ENCODE data around the gene FKBP15.

The FKBP15 gene

GRCh38 chr9:113221800-113222481 lies 864 bp upstream of the FKBP15 start:
- Histone ChIP-seq H3K9me3 (ENCODE audit: low read depth, low read length) (no peaks in the 10 kb centered on the region), H3K36me3 (ENCODE audit: insufficient read depth, low read length) (peaks cover 8% of the 10 kb centered on the region; the same call in 1 of the 2 replicates), H3K27ac (no peak overlapping the region), H3K4me3 (peak overlapping the region; percentile 84), H3K9ac (ENCODE audit: insufficient read length) (peak overlapping the region; percentile 79)
- DNase-seq (ENCODE audit: low read depth, low spot score) = no peak
- no peak for TF ChIP-seq POLR2AphosphoS5 (IDR thresholded peaks at IDR 0.05; ENCODE audit: borderline replicate concordance, low read depth, low read length)
- no peak for TF ChIP-seq EZH2 (IDR thresholded peaks at IDR 0.05)
- TF ChIP-seq FOXP2 (optimal IDR thresholded peaks at IDR 0.05; ENCODE audit: control extremely low read depth, extremely low read length, insufficient read depth) = no peak

DNA sequence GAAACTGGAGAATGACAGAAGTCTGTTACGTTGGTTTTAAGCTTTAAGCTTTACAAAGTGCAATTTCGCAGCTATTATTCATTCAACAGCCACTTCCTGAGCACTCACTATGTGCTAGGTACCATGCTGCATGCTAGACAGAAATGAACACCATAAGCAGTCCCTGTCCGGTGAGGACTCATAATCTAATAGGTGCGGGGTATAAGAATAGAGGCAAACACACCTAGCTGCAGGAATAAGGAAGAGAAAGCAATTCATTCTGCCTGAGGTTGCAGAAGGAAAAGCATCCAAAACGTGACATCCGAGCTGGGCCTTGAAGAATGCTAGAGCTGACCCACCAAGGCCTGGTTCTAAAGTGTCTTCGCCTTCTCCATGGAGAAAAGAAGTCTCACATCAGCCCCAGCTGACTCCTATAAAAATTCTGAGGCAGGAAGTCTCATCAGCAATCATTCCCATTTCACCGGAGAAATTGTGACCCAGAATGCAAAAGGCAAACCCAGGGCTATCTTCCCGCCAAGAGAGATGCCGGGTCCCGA lies 542 bp downstream of the FKBP15 start:
- DNase-seq (ENCODE audit: low read depth, low spot score) = no peak
- peak overlapping the region; percentile 38 for H3K27ac ChIP-seq
- H3K4me3 ChIP-seq = peak overlapping the region; percentile 84
- peak overlapping the region; percentile 83 for H3K9ac ChIP-seq (ENCODE audit: insufficient read length)
- no peak for TF ChIP-seq FOXP2 (optimal IDR thresholded peaks at IDR 0.05; ENCODE audit: control extremely low read depth, extremely low read length, insufficient read depth)
- H3K36me3 ChIP-seq (ENCODE audit: insufficient read depth, low read length) = peaks cover 8% of the 10 kb centered on the region; the same call in 1 of the 2 replicates
- H3K9me3 ChIP-seq (ENCODE audit: low read depth, low read length) = no peaks in the 10 kb centered on the region

DNA sequence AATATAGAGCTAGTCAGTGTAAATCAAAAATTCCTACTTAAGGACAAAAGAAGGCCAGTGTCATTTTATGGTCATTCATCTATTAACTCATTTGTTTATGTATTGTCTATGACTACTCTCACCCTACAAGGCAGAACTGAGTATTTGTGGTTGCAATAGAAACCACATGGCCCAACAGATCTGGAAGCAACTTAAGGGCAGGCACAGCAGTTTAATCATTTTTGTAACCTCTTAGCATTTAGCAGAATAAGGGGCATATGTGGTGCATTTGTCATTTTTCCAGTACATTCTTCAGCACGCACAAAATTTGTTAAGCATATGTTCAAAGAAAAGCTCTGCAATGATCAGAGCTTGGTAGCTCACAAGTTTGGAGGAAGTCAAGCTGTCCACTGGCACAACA lies 1.1 kb downstream of the FKBP15 start:
- Histone ChIP-seq H3K9me3 (ENCODE audit: low read depth, low read length) (no peaks in the 10 kb centered on the region), H3K4me3 (peak overlapping the region; percentile 84), H3K9ac (ENCODE audit: insufficient read length) (peak overlapping the region; percentile 83), H3K36me3 (ENCODE audit: insufficient read depth, low read length) (peaks cover 6% of the 10 kb centered on the region; the same call in 1 of the 2 replicates), H3K27ac (no peak overlapping the region)
- no peak for DNase-seq (ENCODE audit: low read depth, low spot score)
- TF ChIP-seq EZH2 (IDR thresholded peaks at IDR 0.05) (no peak), FOXP2 (optimal IDR thresholded peaks at IDR 0.05; ENCODE audit: control extremely low read depth, extremely low read length, insufficient read depth) (no peak), POLR2AphosphoS5 (IDR thresholded peaks at IDR 0.05; ENCODE audit: borderline replicate concordance, low read depth, low read length) (no peak)

- H3K36me3 ChIP-seq (ENCODE audit: insufficient read depth, low read length) = peaks cover 8% of the 10 kb centered on the region; the same call in 1 of the 2 replicates
- TF ChIP-seq EZH2 (IDR thresholded peaks at IDR 0.05) (no peak), FOXP2 (optimal IDR thresholded peaks at IDR 0.05; ENCODE audit: control extremely low read depth, extremely low read length, insufficient read depth) (no peak), POLR2AphosphoS5 (IDR thresholded peaks at IDR 0.05; ENCODE audit: borderline replicate concordance, low read depth, low read length) (no peak)
- no peak overlapping the region for H3K27ac ChIP-seq
- H3K4me3 ChIP-seq = peak overlapping the region; percentile 84
- peak overlapping the region; percentile 83 for H3K9ac ChIP-seq (ENCODE audit: insufficient read length)
- DNase-seq (ENCODE audit: low read depth, low spot score) = no peak
- no peaks in the 10 kb centered on the region for H3K9me3 ChIP-seq (ENCODE audit: low read depth, low read length)
Observed at GRCh38 chr9:113219186-113219936, 1.7 kb downstream of the FKBP15 start.

- no peak overlapping the region for H3K4me3 ChIP-seq
- H3K36me3 ChIP-seq (ENCODE audit: insufficient read depth, low read length) = peaks cover 13% of the 10 kb centered on the region; the same call in 1 of the 2 replicates
- H3K27ac ChIP-seq = no peak overlapping the region
- H3K9me3 ChIP-seq (ENCODE audit: low read depth, low read length) = no peaks in the 10 kb centered on the region
- no peak for DNase-seq (ENCODE audit: low read depth, low spot score)
- TF ChIP-seq POLR2AphosphoS5 (IDR thresholded peaks at IDR 0.05; ENCODE audit: borderline replicate concordance, low read depth, low read length) = no peak
- no peak for TF ChIP-seq EZH2 (IDR thresholded peaks at IDR 0.05)
- TF ChIP-seq FOXP2 (optimal IDR thresholded peaks at IDR 0.05; ENCODE audit: control extremely low read depth, extremely low read length, insufficient read depth) = no peak
- no peak overlapping the region for H3K9ac ChIP-seq (ENCODE audit: insufficient read length)
Observed at GRCh38 chr9:113216406-113216805, 4.7 kb downstream of the FKBP15 start.

GRCh38 chr9:113215132-113215531 lies 5.9 kb downstream of the FKBP15 start:
- H3K27ac ChIP-seq = peak overlapping the region; percentile 22; the same call in 1 of the 2 replicates
- H3K4me3 ChIP-seq = no peak overlapping the region
- DNase-seq (ENCODE audit: low read depth, low spot score) = no peak

DNA sequence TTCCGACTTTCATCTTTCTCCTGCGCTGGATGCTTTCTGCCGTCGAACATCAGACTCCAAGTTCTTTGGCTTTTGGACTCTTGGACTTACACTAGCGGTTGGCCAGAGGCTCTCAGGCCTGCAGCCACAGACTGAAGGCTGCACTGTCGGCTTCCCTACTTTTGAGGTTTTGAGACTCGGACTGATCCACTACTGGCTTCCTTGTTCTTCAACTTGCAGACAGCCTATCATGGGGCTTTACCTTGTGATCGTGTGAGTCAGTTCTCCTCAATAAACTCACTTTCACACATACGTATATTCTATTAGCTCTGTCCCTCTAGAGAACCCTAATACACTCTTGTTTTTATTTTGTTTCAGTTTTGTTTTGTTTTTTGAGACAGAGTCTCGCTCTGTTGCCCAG lies 10.3 kb downstream of the FKBP15 start:
- Histone ChIP-seq H3K9ac (ENCODE audit: insufficient read length) (no peak overlapping the region), H3K27ac (no peak overlapping the region), H3K4me3 (no peak overlapping the region), H3K36me3 (ENCODE audit: insufficient read depth, low read length) (peaks cover 29% of the 10 kb centered on the region), H3K9me3 (ENCODE audit: low read depth, low read length) (no peaks in the 10 kb centered on the region)
- TF ChIP-seq POLR2AphosphoS5 (IDR thresholded peaks at IDR 0.05; ENCODE audit: borderline replicate concordance, low read depth, low read length) (no peak), EZH2 (IDR thresholded peaks at IDR 0.05) (no peak), FOXP2 (optimal IDR thresholded peaks at IDR 0.05; ENCODE audit: control extremely low read depth, extremely low read length, insufficient read depth) (no peak)
- DNase-seq (ENCODE audit: low read depth, low spot score) = no peak

More at GRCh38 chr9:113215132-113215531, 5.9 kb downstream of the FKBP15 start:
- H3K9ac ChIP-seq (ENCODE audit: insufficient read length) = no peak overlapping the region
- H3K9me3 ChIP-seq (ENCODE audit: low read depth, low read length) = no peaks in the 10 kb centered on the region
- H3K36me3 ChIP-seq (ENCODE audit: insufficient read depth, low read length) = peaks cover 13% of the 10 kb centered on the region; the same call in 1 of the 2 replicates
- TF ChIP-seq FOXP2 (optimal IDR thresholded peaks at IDR 0.05; ENCODE audit: control extremely low read depth, extremely low read length, insufficient read depth) (no peak), EZH2 (IDR thresholded peaks at IDR 0.05) (no peak), POLR2AphosphoS5 (IDR thresholded peaks at IDR 0.05; ENCODE audit: borderline replicate concordance, low read depth, low read length) (no peak)

DNA sequence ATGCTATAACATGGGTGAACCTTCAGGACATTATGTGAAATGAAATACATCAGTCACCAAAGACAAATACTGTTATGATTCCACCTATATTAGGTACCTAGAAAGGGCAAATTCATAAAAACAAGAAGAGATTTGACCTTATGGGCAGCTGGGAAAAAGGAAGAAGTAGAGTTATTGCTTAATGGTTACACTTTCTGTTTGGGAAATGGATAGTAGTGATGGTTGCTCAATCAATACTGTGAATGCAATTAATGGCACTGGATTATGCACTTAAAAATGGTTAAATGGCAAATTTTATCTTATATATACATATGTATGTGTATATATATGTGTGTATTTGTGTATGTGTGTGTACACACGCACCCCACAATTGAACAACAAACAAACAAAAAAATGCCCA lies 15.2 kb downstream of the FKBP15 start:
- no peak overlapping the region for H3K27ac ChIP-seq
- no peak overlapping the region for H3K4me3 ChIP-seq
- H3K9ac ChIP-seq (ENCODE audit: insufficient read length) = no peak overlapping the region
- H3K9me3 ChIP-seq (ENCODE audit: low read depth, low read length) = no peaks in the 10 kb centered on the region
- no peak for TF ChIP-seq FOXP2 (optimal IDR thresholded peaks at IDR 0.05; ENCODE audit: control extremely low read depth, extremely low read length, insufficient read depth)
- TF ChIP-seq EZH2 (IDR thresholded peaks at IDR 0.05) = no peak
- TF ChIP-seq POLR2AphosphoS5 (IDR thresholded peaks at IDR 0.05; ENCODE audit: borderline replicate concordance, low read depth, low read length) = no peak
- no peak for DNase-seq (ENCODE audit: low read depth, low spot score)
- H3K36me3 ChIP-seq (ENCODE audit: insufficient read depth, low read length) = peaks cover 41% of the 10 kb centered on the region
